Measurements from ENCODE around the gene IFNA10.
"Not testable (repeated sequence)": the region's sequence is repeated elsewhere in the genome, so short reads cannot be mapped to it uniquely, and the experiment has no call there.

Gene IFNA10

GRCh38 chr9:21171351-21171750, 35.6 kb downstream of the IFNA10 start:
- DNase-seq (ENCODE audit: extremely low read depth, low read depth): no peak
- no peak for TF ChIP-seq CTCF (IDR thresholded peaks at IDR 0.05; ENCODE audit: low read depth, low read length)

GRCh38 chr9:21166560-21166959, 40.4 kb downstream of the IFNA10 start, which contains the start of gene IFNA21:
Gene IFNA21, minus strand, starts transcription at chr9:21166660. Its CDS starts 48 bp downstream, at chr9:21166612.
- not testable (repeated sequence) for DNase-seq (ENCODE audit: extremely low read depth, low read depth)

DNA sequence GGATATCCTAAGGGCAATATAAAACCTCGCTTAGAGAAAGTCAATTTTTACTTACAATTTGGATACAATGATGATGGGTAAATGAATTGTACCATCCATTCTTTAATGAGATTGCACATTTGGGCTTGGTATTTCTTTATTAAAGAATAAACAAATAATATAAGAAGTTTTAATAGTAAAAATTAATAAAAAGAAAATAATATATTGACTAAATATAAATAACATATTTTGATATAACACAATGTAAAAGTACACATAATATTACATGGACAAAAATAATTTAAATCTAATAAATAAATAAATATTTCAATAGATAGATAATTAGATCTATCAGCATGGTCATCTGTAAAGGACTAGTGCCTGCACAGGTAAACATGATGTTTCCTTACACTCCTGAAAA, 41.4 kb downstream of the IFNA10 start:
- no peak for DNase-seq (ENCODE audit: extremely low read depth, low read depth)
- TF ChIP-seq CTCF (IDR thresholded peaks at IDR 0.05; ENCODE audit: low read depth, low read length): no peak

- DNase-seq (ENCODE audit: extremely low read depth, low read depth): no peak
- TF ChIP-seq CTCF (IDR thresholded peaks at IDR 0.05; ENCODE audit: low read depth, low read length): no peak
Observed at GRCh38 chr9:21160178-21160577, 46.8 kb downstream of the IFNA10 start.

Measured in AG09319 (cell line).